Measurements from ENCODE around the gene FAM111A.

- TF ChIP-seq CTCF (optimal IDR thresholded peaks at IDR 0.05 in 1 of 3, IDR thresholded peaks at IDR 0.05 in 1 of 3, conservative IDR thresholded peaks at IDR 0.05 in 1 of 3; ENCODE audit: extremely low read depth in 1 of 3, insufficient read depth in 2 of 3, low read length in 3 of 3), result no peak
- no peak for TF ChIP-seq EZH2 (IDR thresholded peaks at IDR 0.05; ENCODE audit: low read length)
These were observed 44.9 kb downstream of the FAM111A start for GRCh38 chr11:59187587-59187986.
